SK-N-SH (cell line): ENCODE data around the gene UBR3.

Experiments
- EZH2phosphoT487 ChIP-seq: fragments of 200-600 bp; sonication (generic); IDR thresholded peaks from 2 replicates; pipeline ENCODE4 v1.6.1; 2017; ENCODE audit warnings: low read depth, mixed run types, mild to moderate bottlenecking, antibody characterized with exemption, moderate library complexity, borderline replicate concordance
- FOXM1 ChIP-seq: IDR thresholded peaks from 2 replicates; pipeline ENCODE4 v1.4.0; 2012; ENCODE audit warnings: low read depth, mild to moderate bottlenecking
- GABPA ChIP-seq: IDR thresholded peaks from 2 replicates; pipeline ENCODE4 v1.4.0; 2012; ENCODE audit warnings: low read depth, mild to moderate bottlenecking
- JUND ChIP-seq: IDR thresholded peaks from 2 replicates; pipeline ENCODE4 v1.4.0; 2012
- MAX ChIP-seq: IDR thresholded peaks from 2 replicates; pipeline ENCODE4 v1.4.0; 2012; ENCODE audit warnings: low read depth
- RFX5 ChIP-seq: IDR thresholded peaks from 2 replicates; pipeline ENCODE4 v1.6.1; 2012; ENCODE audit warnings: mild to moderate bottlenecking, improper control_type of control experiment, low read length
- TAF1 ChIP-seq: IDR thresholded peaks from 2 replicates; pipeline ENCODE4 v1.6.1; 2012; ENCODE audit warnings: low read depth, mild to moderate bottlenecking, low read length, moderate library complexity, borderline replicate concordance
- ZBTB33 ChIP-seq: IDR thresholded peaks from 2 replicates; pipeline ENCODE4 v1.4.0; 2012; ENCODE audit warnings: low read depth, borderline replicate concordance
- TF ChIP-seq, protein P1 (sequence below): IDR thresholded peaks from 2 replicates; pipeline ENCODE4; 2012
- TF ChIP-seq, protein P2 (sequence below): fragments of 200-600 bp; sonication (generic); IDR thresholded peaks from 2 replicates; pipeline ENCODE4 v1.6.1; 2017; ENCODE audit warnings: antibody characterized with exemption, mild to moderate bottlenecking, moderate library complexity

GRCh38 chr2:169822036-169822435 is 5.2 kb upstream of the UBR3 start:
- TF ChIP-seq, protein P1, sequence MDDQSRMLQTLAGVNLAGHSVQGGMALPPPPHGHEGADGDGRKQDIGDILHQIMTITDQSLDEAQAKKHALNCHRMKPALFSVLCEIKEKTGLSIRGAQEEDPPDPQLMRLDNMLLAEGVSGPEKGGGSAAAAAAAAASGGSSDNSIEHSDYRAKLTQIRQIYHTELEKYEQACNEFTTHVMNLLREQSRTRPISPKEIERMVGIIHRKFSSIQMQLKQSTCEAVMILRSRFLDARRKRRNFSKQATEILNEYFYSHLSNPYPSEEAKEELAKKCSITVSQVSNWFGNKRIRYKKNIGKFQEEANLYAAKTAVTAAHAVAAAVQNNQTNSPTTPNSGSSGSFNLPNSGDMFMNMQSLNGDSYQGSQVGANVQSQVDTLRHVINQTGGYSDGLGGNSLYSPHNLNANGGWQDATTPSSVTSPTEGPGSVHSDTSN: no peak
- TF ChIP-seq, protein P2, sequence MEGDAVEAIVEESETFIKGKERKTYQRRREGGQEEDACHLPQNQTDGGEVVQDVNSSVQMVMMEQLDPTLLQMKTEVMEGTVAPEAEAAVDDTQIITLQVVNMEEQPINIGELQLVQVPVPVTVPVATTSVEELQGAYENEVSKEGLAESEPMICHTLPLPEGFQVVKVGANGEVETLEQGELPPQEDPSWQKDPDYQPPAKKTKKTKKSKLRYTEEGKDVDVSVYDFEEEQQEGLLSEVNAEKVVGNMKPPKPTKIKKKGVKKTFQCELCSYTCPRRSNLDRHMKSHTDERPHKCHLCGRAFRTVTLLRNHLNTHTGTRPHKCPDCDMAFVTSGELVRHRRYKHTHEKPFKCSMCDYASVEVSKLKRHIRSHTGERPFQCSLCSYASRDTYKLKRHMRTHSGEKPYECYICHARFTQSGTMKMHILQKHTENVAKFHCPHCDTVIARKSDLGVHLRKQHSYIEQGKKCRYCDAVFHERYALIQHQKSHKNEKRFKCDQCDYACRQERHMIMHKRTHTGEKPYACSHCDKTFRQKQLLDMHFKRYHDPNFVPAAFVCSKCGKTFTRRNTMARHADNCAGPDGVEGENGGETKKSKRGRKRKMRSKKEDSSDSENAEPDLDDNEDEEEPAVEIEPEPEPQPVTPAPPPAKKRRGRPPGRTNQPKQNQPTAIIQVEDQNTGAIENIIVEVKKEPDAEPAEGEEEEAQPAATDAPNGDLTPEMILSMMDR: no peak
- no peak for TF ChIP-seq RFX5
- TF ChIP-seq ZBTB33: no peak
- TF ChIP-seq GABPA: no peak
- no peak for TF ChIP-seq MAX
- no peak for TF ChIP-seq EZH2phosphoT487
- TF ChIP-seq FOXM1: no peak
- TF ChIP-seq TAF1: no peak
- no peak for TF ChIP-seq JUND
